Measurements from ENCODE around the gene COL4A5. TPM values are rescaled to one million over a fixed set of nuclear protein-coding genes. Genes with fewer than 3 reads are reported as not detected.

Gene COL4A5
- total and polyA plus RNA-seq, 2 donors (not counting 3 experiments of a cell fraction or from before 2014, with no cell fraction given) = 15.4 to 28.8 TPM

GRCh38 chrX:108584617-108585211 lies 145.1 kb downstream of the COL4A5 start:
- Histone ChIP-seq H3K4me1 (ENCODE audit: control insufficient read depth, extremely low read depth, insufficient read depth, low read length) (no peaks in the 10 kb centered on the region), H3K4me2 (ENCODE audit: insufficient read depth, low read length) (no peak overlapping the region), H3K79me2 (ENCODE audit: control insufficient read depth, insufficient read depth, low read length) (no peaks in the 10 kb centered on the region), H3K27ac (ENCODE audit: insufficient read depth, low read depth, low read length) (no peak overlapping the region), H3K4me3 (replicated peaks in 1 of 3; ENCODE audit: insufficient read depth in 1 of 3, low read depth in 1 of 3, low read length in 3 of 3) (no peak overlapping the region), H4K20me1 (replicated peaks; ENCODE audit: control insufficient read depth, extremely low read depth, insufficient read depth, low read length) (no peaks in the 10 kb centered on the region), H3K9ac (replicated peaks; ENCODE audit: extremely low read depth, insufficient read depth, low read length) (no peak overlapping the region), H3K36me3 (ENCODE audit: control insufficient read depth in 2 of 2, extremely low read depth in 1 of 2, insufficient read depth in 2 of 2, low read length in 2 of 2) (no peaks in the 10 kb centered on the region), H3K27me3 (ENCODE audit: control insufficient read depth in 2 of 2, insufficient read depth in 2 of 2, low read length in 2 of 2) (no peaks in the 10 kb centered on the region), H2AFZ (ENCODE audit: low read depth, low read length) (no peak overlapping the region), H3K9me3 (replicated peaks; ENCODE audit: control insufficient read depth, insufficient read depth, low read length) (no peaks in the 10 kb centered on the region), H3K9me1 (replicated peaks; ENCODE audit: control insufficient read depth, extremely low read depth, insufficient read depth, low read length) (no peaks in the 10 kb centered on the region)
- DNase-seq (ENCODE audit: low read depth, low spot score) (peak; percentile 7), FAIRE-seq (no peak)
- dilution Hi-C loops (cut with MboI; ENCODE audit: extremely low pct_ligation_motif_present, low sequenced_read_pairs) = no loop called here
- CTCF ChIA-PET = interaction anchor here (0.7 to 2.1 kb wide), 5 partner anchors 10 to 800 kb away, joined by 3 to 8 read pairs (median 4); no protein-coding TSS in a partner anchor
- no TSS peak for BruUV-seq (replicated peaks)
- TF ChIP-seq POLR2A (IDR thresholded peaks at IDR 0.05; ENCODE audit: low read depth, low read length) = no peak
- peak in 1 of 2 donors; percentile 21 for TF ChIP-seq CTCF (IDR thresholded peaks at IDR 0.05; ENCODE audit: extremely low read depth in 1 of 2, insufficient read depth in 1 of 2, low read depth in 1 of 2, low read length in 2 of 2)
- POLR2A ChIA-PET = no interaction called here
- intact Hi-C loops (cut with micrococcal nuclease) = loop anchor here (1.0 to 5.0 kb wide), 2 partner anchors 113 to 891 kb away; no protein-coding TSS in a partner anchor

- CTCF ChIA-PET = no interaction called here
- POLR2A ChIA-PET = no interaction called here
- H3K9me3 ChIP-seq (replicated peaks; ENCODE audit: control insufficient read depth, insufficient read depth, low read length) = no peaks in the 10 kb centered on the region
- peak; percentile 40 for DNase-seq (ENCODE audit: low read depth, low spot score)
- no peak overlapping the region for H3K4me3 ChIP-seq (replicated peaks in 1 of 3; ENCODE audit: insufficient read depth in 1 of 3, low read depth in 1 of 3, low read length in 3 of 3)
- H3K27me3 ChIP-seq (ENCODE audit: control insufficient read depth in 2 of 2, insufficient read depth in 2 of 2, low read length in 2 of 2) = no peaks in the 10 kb centered on the region
- H2AFZ ChIP-seq (ENCODE audit: low read depth, low read length) = no peak overlapping the region
- dilution Hi-C loops (cut with MboI; ENCODE audit: extremely low pct_ligation_motif_present, low sequenced_read_pairs) (no loop called here), intact Hi-C loops (cut with micrococcal nuclease) (no loop called here)
- no peak overlapping the region for H3K4me2 ChIP-seq (ENCODE audit: insufficient read depth, low read length)
- H3K79me2 ChIP-seq (ENCODE audit: control insufficient read depth, insufficient read depth, low read length) = no peaks in the 10 kb centered on the region
- H3K36me3 ChIP-seq (ENCODE audit: control insufficient read depth in 2 of 2, extremely low read depth in 1 of 2, insufficient read depth in 2 of 2, low read length in 2 of 2) = no peaks in the 10 kb centered on the region
- H3K9me1 ChIP-seq (replicated peaks; ENCODE audit: control insufficient read depth, extremely low read depth, insufficient read depth, low read length) = no peaks in the 10 kb centered on the region
- BruUV-seq (replicated peaks) = no TSS peak
- no peaks in the 10 kb centered on the region for H3K4me1 ChIP-seq (ENCODE audit: control insufficient read depth, extremely low read depth, insufficient read depth, low read length)
- no peak overlapping the region for H3K27ac ChIP-seq (ENCODE audit: insufficient read depth, low read depth, low read length)
- H3K9ac ChIP-seq (replicated peaks; ENCODE audit: extremely low read depth, insufficient read depth, low read length) = peak overlapping the region; percentile 3
- peak; percentile 47 for TF ChIP-seq GATA2 (IDR thresholded peaks at IDR 0.05; ENCODE audit: insufficient read depth, insufficient read length, low read depth, low read length)
- TF ChIP-seq EZH2 (IDR thresholded peaks at IDR 0.05; ENCODE audit: borderline replicate concordance, low read depth, low read length, severe bottlenecking) = no peak
- peak; percentile 13 for TF ChIP-seq JUN (IDR thresholded peaks at IDR 0.05; ENCODE audit: borderline replicate concordance, insufficient read depth, insufficient read length, low read depth)
- peak; percentile 7 for TF ChIP-seq FOS (IDR thresholded peaks at IDR 0.05; ENCODE audit: borderline replicate concordance, insufficient read depth, low read length)
- H4K20me1 ChIP-seq (replicated peaks; ENCODE audit: control insufficient read depth, extremely low read depth, insufficient read depth, low read length) = no peaks in the 10 kb centered on the region
- FAIRE-seq = peak; percentile 64
Observed at GRCh38 chrX:108590496-108590895, 150.9 kb downstream of the COL4A5 start.
